ENCODE results near the gene EMX2. TPM values are rescaled to one million over a fixed set of nuclear protein-coding genes. Genes with fewer than 3 reads are reported as not detected.

EMX2 gene
- total RNA-seq, 1 experiment from 2014 or later, result not detected

GRCh38 chr10:117594722-117595121 lies 52.2 kb downstream of the EMX2 start:
- H3K4me1 ChIP-seq (ENCODE audit: control insufficient read depth in 1 of 2, insufficient read depth in 2 of 2, low read length in 2 of 2), result no peaks in the 10 kb centered on the region
- no TSS peak for BruUV-seq (replicated peaks)
- CTCF ChIA-PET, result no interaction called here
- no peak overlapping the region for H3K9ac ChIP-seq (ENCODE audit: low read length)
- no peaks in the 10 kb centered on the region for H3K79me2 ChIP-seq (ENCODE audit: insufficient read depth, low read length)
- POLR2A ChIA-PET, result no interaction called here
- H3K27ac ChIP-seq (ENCODE audit: low read depth, low read length), result no peak overlapping the region
- H3K4me2 ChIP-seq (ENCODE audit: low read length), result no peak overlapping the region
- RAD21 ChIA-PET (ENCODE audit: low non-redundant PET in 1 of 2, low total read pairs in 2 of 2, uncharacterized antibody in 2 of 2, unreplicated experiment in 2 of 2), result no interaction called here
- H3K4me3 ChIP-seq (replicated peaks in 1 of 2; ENCODE audit: low read depth in 1 of 2, low read length in 2 of 2), result no peak overlapping the region
- DNase-seq (ENCODE audit: low read depth, low spot score) (no peak), ATAC-seq (no peak)
- H3K9me3 ChIP-seq (ENCODE audit: control insufficient read depth in 1 of 2, insufficient read depth in 1 of 2, low read depth in 1 of 2, low read length in 2 of 2), result no peaks in the 10 kb centered on the region
- TF ChIP-seq MAX (IDR thresholded peaks at IDR 0.05) (no peak), ZFX (IDR thresholded peaks at IDR 0.05) (no peak), CEBPB (IDR thresholded peaks at IDR 0.05; ENCODE audit: low read depth) (no peak), ATF3 (IDR thresholded peaks at IDR 0.05) (no peak), ELF1 (IDR thresholded peaks at IDR 0.05; ENCODE audit: borderline replicate concordance, low read depth) (no peak)
- H3K9me2 ChIP-seq (ENCODE audit: insufficient read depth), result no peaks in the 10 kb centered on the region
- peaks cover 65% of the 10 kb centered on the region for H3K27me3 ChIP-seq (ENCODE audit: insufficient read depth, low read length)
- no peak overlapping the region for H2AFZ ChIP-seq (ENCODE audit: low read depth, low read length, poor library complexity, severe bottlenecking)
- no peaks in the 10 kb centered on the region for H3K36me3 ChIP-seq (ENCODE audit: control insufficient read depth in 1 of 2, insufficient read depth in 2 of 2, low read length in 2 of 2)
- H4K20me1 ChIP-seq (ENCODE audit: insufficient read depth), result no peaks in the 10 kb centered on the region
- intact Hi-C loops (cut with micrococcal nuclease), result no loop called here

GRCh38 chr10:117596706-117597105 lies 54.2 kb downstream of the EMX2 start:
- Histone ChIP-seq H3K27ac (ENCODE audit: low read depth, low read length) (no peak overlapping the region), H3K9me2 (ENCODE audit: insufficient read depth) (no peaks in the 10 kb centered on the region), H3K4me3 (replicated peaks in 1 of 2; ENCODE audit: low read depth in 1 of 2, low read length in 2 of 2) (no peak overlapping the region), H4K20me1 (ENCODE audit: insufficient read depth) (no peaks in the 10 kb centered on the region), H3K4me1 (ENCODE audit: control insufficient read depth in 1 of 2, insufficient read depth in 2 of 2, low read length in 2 of 2) (no peaks in the 10 kb centered on the region), H3K36me3 (ENCODE audit: control insufficient read depth in 1 of 2, insufficient read depth in 2 of 2, low read length in 2 of 2) (no peaks in the 10 kb centered on the region), H3K27me3 (ENCODE audit: insufficient read depth, low read length) (peaks cover 48% of the 10 kb centered on the region), H3K4me2 (ENCODE audit: low read length) (no peak overlapping the region), H3K79me2 (ENCODE audit: insufficient read depth, low read length) (no peaks in the 10 kb centered on the region), H3K9ac (ENCODE audit: low read length) (no peak overlapping the region), H3K9me3 (ENCODE audit: control insufficient read depth in 1 of 2, insufficient read depth in 1 of 2, low read depth in 1 of 2, low read length in 2 of 2) (no peaks in the 10 kb centered on the region), H2AFZ (ENCODE audit: low read depth, low read length, poor library complexity, severe bottlenecking) (no peak overlapping the region)
- no peak for ATAC-seq
- ChIA-PET POLR2A (no interaction called here), CTCF (no interaction called here), RAD21 (ENCODE audit: low non-redundant PET in 1 of 2, low total read pairs in 2 of 2, uncharacterized antibody in 2 of 2, unreplicated experiment in 2 of 2) (no interaction called here)
- TF ChIP-seq, protein P1, sequence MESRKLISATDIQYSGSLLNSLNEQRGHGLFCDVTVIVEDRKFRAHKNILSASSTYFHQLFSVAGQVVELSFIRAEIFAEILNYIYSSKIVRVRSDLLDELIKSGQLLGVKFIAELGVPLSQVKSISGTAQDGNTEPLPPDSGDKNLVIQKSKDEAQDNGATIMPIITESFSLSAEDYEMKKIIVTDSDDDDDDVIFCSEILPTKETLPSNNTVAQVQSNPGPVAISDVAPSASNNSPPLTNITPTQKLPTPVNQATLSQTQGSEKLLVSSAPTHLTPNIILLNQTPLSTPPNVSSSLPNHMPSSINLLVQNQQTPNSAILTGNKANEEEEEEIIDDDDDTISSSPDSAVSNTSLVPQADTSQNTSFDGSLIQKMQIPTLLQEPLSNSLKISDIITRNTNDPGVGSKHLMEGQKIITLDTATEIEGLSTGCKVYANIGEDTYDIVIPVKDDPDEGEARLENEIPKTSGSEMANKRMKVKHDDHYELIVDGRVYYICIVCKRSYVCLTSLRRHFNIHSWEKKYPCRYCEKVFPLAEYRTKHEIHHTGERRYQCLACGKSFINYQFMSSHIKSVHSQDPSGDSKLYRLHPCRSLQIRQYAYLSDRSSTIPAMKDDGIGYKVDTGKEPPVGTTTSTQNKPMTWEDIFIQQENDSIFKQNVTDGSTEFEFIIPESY (IDR thresholded peaks at IDR 0.05; ENCODE audit: extremely low read depth, insufficient replicate concordance, low read length), result no peak
- TF ChIP-seq EZH2 (IDR thresholded peaks at IDR 0.05), result no peak
- no peak for TF ChIP-seq ATF3 (IDR thresholded peaks at IDR 0.05)
- no peak for TF ChIP-seq SP1 (IDR thresholded peaks at IDR 0.05; ENCODE audit: low read depth)
- no peak for TF ChIP-seq CEBPB (IDR thresholded peaks at IDR 0.05; ENCODE audit: low read depth)
- no peak for TF ChIP-seq SIN3A (IDR thresholded peaks at IDR 0.05; ENCODE audit: low read depth)
- TF ChIP-seq SRF (IDR thresholded peaks at IDR 0.05; ENCODE audit: low read depth), result no peak
- no peak for TF ChIP-seq POLR2AphosphoS5 (IDR thresholded peaks at IDR 0.05; ENCODE audit: low read depth, low read length)
- no peak for TF ChIP-seq YY1 (IDR thresholded peaks at IDR 0.05; ENCODE audit: extremely low read depth, insufficient replicate concordance, low read depth, low read length)
- TF ChIP-seq RAD21 (IDR thresholded peaks at IDR 0.05; ENCODE audit: low read depth), result no peak
- TF ChIP-seq JUND (IDR thresholded peaks at IDR 0.05), result no peak
- no peak for TF ChIP-seq ELF1 (IDR thresholded peaks at IDR 0.05; ENCODE audit: borderline replicate concordance, low read depth)
- TF ChIP-seq FOSL1 (IDR thresholded peaks at IDR 0.05; ENCODE audit: low read depth), result no peak
- no peak for TF ChIP-seq EGR1 (IDR thresholded peaks at IDR 0.05; ENCODE audit: low read depth)
- TF ChIP-seq CTCF (IDR thresholded peaks at IDR 0.05 in 2 of 3, conservative IDR thresholded peaks at IDR 0.05 in 1 of 3; ENCODE audit: borderline replicate concordance in 1 of 3, insufficient read depth in 1 of 3, low read depth in 2 of 3, low read length in 2 of 3), result no peak
- TF ChIP-seq CBX3 (IDR thresholded peaks at IDR 0.05; ENCODE audit: low read depth), result no peak
- DNase-seq (ENCODE audit: low read depth, low spot score), result no peak
- intact Hi-C loops (cut with micrococcal nuclease), result no loop called here
- BruUV-seq (replicated peaks), result no TSS peak
